ENCODE data around the gene GALNT7. TPM values are rescaled to one million over a fixed set of nuclear protein-coding genes. Genes with fewer than 3 reads are reported as not detected.

Gene GALNT7
- polyA plus RNA-seq, 1 donor from 2014 or later, result 15.0 TPM

DNA sequence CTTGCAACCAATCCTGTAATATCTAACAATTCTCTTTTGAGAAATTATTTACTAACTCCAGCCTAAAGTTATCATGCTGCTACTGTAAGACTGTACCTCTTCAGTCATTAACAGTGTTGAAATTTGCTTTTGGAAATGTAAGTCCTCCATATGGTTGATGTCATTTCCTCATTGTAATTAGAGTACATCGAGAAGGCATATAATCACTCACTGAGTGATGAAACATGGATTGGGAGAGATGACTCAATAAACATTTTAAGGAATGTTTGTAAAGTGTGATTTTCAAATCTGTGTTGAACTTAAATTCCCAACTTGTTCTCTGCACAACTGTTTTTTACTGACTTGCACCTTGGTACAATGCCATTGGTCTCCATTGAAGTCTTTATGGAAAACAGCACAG is 104.4 kb downstream of the GALNT7 start:
- no peak overlapping the region for H3K27ac ChIP-seq (ENCODE audit: low read length)
- H3F3A ChIP-seq (ENCODE audit: insufficient read depth, low read length, poor library complexity, severe bottlenecking), result no peaks in the 10 kb centered on the region
- H3K27me3 ChIP-seq (ENCODE audit: insufficient read depth, low read depth, low read length), result no peaks in the 10 kb centered on the region
- no peaks in the 10 kb centered on the region for H3K36me3 ChIP-seq (ENCODE audit: insufficient read depth, low read length)
- no peaks in the 10 kb centered on the region for H3K79me2 ChIP-seq (replicated peaks; ENCODE audit: insufficient read depth, low read length)
- no peak overlapping the region for H2AFZ ChIP-seq (ENCODE audit: low read depth, low read length)
- no peaks in the 10 kb centered on the region for H3K9me3 ChIP-seq (ENCODE audit: low read length)
- H3K4me3 ChIP-seq (ENCODE audit: low read length), result no peak overlapping the region
- H3K9me2 ChIP-seq (ENCODE audit: insufficient read depth, low read length), result no peaks in the 10 kb centered on the region
- TF ChIP-seq, protein P1, sequence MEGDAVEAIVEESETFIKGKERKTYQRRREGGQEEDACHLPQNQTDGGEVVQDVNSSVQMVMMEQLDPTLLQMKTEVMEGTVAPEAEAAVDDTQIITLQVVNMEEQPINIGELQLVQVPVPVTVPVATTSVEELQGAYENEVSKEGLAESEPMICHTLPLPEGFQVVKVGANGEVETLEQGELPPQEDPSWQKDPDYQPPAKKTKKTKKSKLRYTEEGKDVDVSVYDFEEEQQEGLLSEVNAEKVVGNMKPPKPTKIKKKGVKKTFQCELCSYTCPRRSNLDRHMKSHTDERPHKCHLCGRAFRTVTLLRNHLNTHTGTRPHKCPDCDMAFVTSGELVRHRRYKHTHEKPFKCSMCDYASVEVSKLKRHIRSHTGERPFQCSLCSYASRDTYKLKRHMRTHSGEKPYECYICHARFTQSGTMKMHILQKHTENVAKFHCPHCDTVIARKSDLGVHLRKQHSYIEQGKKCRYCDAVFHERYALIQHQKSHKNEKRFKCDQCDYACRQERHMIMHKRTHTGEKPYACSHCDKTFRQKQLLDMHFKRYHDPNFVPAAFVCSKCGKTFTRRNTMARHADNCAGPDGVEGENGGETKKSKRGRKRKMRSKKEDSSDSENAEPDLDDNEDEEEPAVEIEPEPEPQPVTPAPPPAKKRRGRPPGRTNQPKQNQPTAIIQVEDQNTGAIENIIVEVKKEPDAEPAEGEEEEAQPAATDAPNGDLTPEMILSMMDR (IDR thresholded peaks at IDR 0.05; ENCODE audit: poor library complexity, severe bottlenecking), result no peak
- TF ChIP-seq POLR2AphosphoS5 (IDR thresholded peaks at IDR 0.05), result no peak
- TF ChIP-seq TAF1 (IDR thresholded peaks at IDR 0.05; ENCODE audit: low read depth), result no peak
- TF ChIP-seq SMC3 (conservative IDR thresholded peaks at IDR 0.05; ENCODE audit: poor library complexity), result no peak
- TF ChIP-seq EP300 (conservative IDR thresholded peaks at IDR 0.05; ENCODE audit: poor library complexity, severe bottlenecking), result no peak
- TF ChIP-seq MXI1 (conservative IDR thresholded peaks at IDR 0.05; ENCODE audit: poor library complexity, severe bottlenecking), result no peak
- TF ChIP-seq RAD21 (conservative IDR thresholded peaks at IDR 0.05), result no peak
- TF ChIP-seq, protein P2, sequence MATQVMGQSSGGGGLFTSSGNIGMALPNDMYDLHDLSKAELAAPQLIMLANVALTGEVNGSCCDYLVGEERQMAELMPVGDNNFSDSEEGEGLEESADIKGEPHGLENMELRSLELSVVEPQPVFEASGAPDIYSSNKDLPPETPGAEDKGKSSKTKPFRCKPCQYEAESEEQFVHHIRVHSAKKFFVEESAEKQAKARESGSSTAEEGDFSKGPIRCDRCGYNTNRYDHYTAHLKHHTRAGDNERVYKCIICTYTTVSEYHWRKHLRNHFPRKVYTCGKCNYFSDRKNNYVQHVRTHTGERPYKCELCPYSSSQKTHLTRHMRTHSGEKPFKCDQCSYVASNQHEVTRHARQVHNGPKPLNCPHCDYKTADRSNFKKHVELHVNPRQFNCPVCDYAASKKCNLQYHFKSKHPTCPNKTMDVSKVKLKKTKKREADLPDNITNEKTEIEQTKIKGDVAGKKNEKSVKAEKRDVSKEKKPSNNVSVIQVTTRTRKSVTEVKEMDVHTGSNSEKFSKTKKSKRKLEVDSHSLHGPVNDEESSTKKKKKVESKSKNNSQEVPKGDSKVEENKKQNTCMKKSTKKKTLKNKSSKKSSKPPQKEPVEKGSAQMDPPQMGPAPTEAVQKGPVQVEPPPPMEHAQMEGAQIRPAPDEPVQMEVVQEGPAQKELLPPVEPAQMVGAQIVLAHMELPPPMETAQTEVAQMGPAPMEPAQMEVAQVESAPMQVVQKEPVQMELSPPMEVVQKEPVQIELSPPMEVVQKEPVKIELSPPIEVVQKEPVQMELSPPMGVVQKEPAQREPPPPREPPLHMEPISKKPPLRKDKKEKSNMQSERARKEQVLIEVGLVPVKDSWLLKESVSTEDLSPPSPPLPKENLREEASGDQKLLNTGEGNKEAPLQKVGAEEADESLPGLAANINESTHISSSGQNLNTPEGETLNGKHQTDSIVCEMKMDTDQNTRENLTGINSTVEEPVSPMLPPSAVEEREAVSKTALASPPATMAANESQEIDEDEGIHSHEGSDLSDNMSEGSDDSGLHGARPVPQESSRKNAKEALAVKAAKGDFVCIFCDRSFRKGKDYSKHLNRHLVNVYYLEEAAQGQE (IDR thresholded peaks at IDR 0.05; ENCODE audit: borderline replicate concordance), result no peak
- TF ChIP-seq EZH2 (IDR thresholded peaks at IDR 0.05; ENCODE audit: borderline replicate concordance, insufficient read depth, low read length, poor library complexity, severe bottlenecking), result no peak
- H3K4me2 ChIP-seq (ENCODE audit: low read length), result no peak overlapping the region
- no peaks in the 10 kb centered on the region for H4K20me1 ChIP-seq (ENCODE audit: insufficient read depth)
- no peak overlapping the region for H3K9ac ChIP-seq (ENCODE audit: low read length)

DNA sequence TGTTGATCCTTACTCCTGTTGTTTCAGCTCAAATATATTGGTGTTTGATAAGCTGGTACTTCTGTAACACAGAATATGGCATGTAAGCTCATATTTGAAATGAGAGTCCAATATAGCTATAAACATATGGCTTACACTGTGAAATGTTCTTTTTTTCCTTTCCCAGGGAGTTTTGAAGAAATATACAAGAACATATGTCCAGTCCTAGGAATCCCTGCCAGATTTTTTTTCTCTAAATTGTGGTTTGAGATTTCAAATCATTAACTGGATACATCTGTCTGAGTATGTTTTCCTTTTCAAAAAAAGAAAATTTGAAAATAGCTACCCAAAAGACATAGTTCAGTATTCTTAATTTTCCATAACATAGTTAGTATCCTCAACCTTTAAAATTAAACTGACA is 105.3 kb downstream of the GALNT7 start:
- no peaks in the 10 kb centered on the region for H4K20me1 ChIP-seq (ENCODE audit: insufficient read depth)
- TF ChIP-seq EP300 (conservative IDR thresholded peaks at IDR 0.05; ENCODE audit: poor library complexity, severe bottlenecking) (no peak), RAD21 (conservative IDR thresholded peaks at IDR 0.05) (no peak), POLR2AphosphoS5 (IDR thresholded peaks at IDR 0.05) (no peak), SMC3 (conservative IDR thresholded peaks at IDR 0.05; ENCODE audit: poor library complexity) (no peak), TAF1 (IDR thresholded peaks at IDR 0.05; ENCODE audit: low read depth) (no peak), MXI1 (conservative IDR thresholded peaks at IDR 0.05; ENCODE audit: poor library complexity, severe bottlenecking) (no peak), EZH2 (IDR thresholded peaks at IDR 0.05; ENCODE audit: borderline replicate concordance, insufficient read depth, low read length, poor library complexity, severe bottlenecking) (no peak)
- TF ChIP-seq, protein P2 (IDR thresholded peaks at IDR 0.05; ENCODE audit: borderline replicate concordance), result no peak
- TF ChIP-seq, protein P1 (IDR thresholded peaks at IDR 0.05; ENCODE audit: poor library complexity, severe bottlenecking), result no peak
- no peaks in the 10 kb centered on the region for H3K79me2 ChIP-seq (replicated peaks; ENCODE audit: insufficient read depth, low read length)
- no peaks in the 10 kb centered on the region for H3F3A ChIP-seq (ENCODE audit: insufficient read depth, low read length, poor library complexity, severe bottlenecking)
- H3K9me3 ChIP-seq (ENCODE audit: low read length), result no peaks in the 10 kb centered on the region
- H3K27ac ChIP-seq (ENCODE audit: low read length), result no peak overlapping the region
- H2AFZ ChIP-seq (ENCODE audit: low read depth, low read length), result no peak overlapping the region
- H3K9me2 ChIP-seq (ENCODE audit: insufficient read depth, low read length), result no peaks in the 10 kb centered on the region
- no peaks in the 10 kb centered on the region for H3K27me3 ChIP-seq (ENCODE audit: insufficient read depth, low read depth, low read length)
- H3K4me2 ChIP-seq (ENCODE audit: low read length), result no peak overlapping the region
- H3K9ac ChIP-seq (ENCODE audit: low read length), result no peak overlapping the region
- H3K36me3 ChIP-seq (ENCODE audit: insufficient read depth, low read length), result no peaks in the 10 kb centered on the region
- no peak overlapping the region for H3K4me3 ChIP-seq (ENCODE audit: low read length)

All from neural cell (in vitro differentiated cells).